Heart right ventricle (tissue), 16 donors: ENCODE data around the gene SSNA1. TPM values are rescaled to one million over a fixed set of nuclear protein-coding genes. Genes with fewer than 3 reads are reported as not detected.

Experiments used
- ATAC-seq, 8 donors: fragments of 200-7000 bp; cut with Tn5 transposase; one replicate each; pipeline ENCODE4 v1.9.1; 2020; ENCODE audit warnings: mild to moderate bottlenecking in 8 of 8, moderate library complexity in 8 of 8, moderate number of reproducible peaks in 1 of 8
- DNase-seq, 2 donors: peaks; one replicate each; pipeline ENCODE4 v3.0.0-alpha.2; 2020
- H3K27ac ChIP-seq, 10 donors: fragments of 200-600 bp; sonication (generic) in 2 of 10; one replicate each; pipeline versions ENCODE4 v1.5.0 to v1.8.0; 2020 to 2022; ENCODE audit warnings: mild to moderate bottlenecking in 3 of 10
- H3K27me3 ChIP-seq, 7 donors: fragments of 200-600 bp; one replicate each; pipeline ENCODE4 v1.8.0; 2021 to 2022; ENCODE audit warnings: mild to moderate bottlenecking in 2 of 7
- H3K36me3 ChIP-seq, 9 donors: fragments of 200-600 bp; sonication (generic) in 1 of 9; one replicate each; pipeline versions ENCODE4 v1.5.0 to v1.8.0; 2020 to 2022; ENCODE audit warnings: mild to moderate bottlenecking in 2 of 9
- H3K4me1 ChIP-seq, 9 donors: fragments of 200-600 bp; sonication (generic) in 1 of 9; one replicate each; pipeline versions ENCODE4 v1.5.0 to v1.8.0; 2020 to 2022; ENCODE audit warnings: mild to moderate bottlenecking in 4 of 9
- H3K4me3 ChIP-seq, 10 donors: fragments of 200-600 bp; sonication (generic) in 2 of 10; one replicate each; pipeline versions ENCODE4 v1.5.0 to v1.8.0; 2020 to 2022; ENCODE audit warnings: mild to moderate bottlenecking in 7 of 10, moderate library complexity in 2 of 10
- H3K9me3 ChIP-seq, 11 donors: fragments of 200-600 bp in 10 of 11; sonication (generic) in 2 of 11; one replicate each; pipeline versions ENCODE4 v1.5.0 to v1.8.0; 2013 to 2022; ENCODE audit warnings: mild to moderate bottlenecking in 2 of 11, control low read depth in 1 of 11, moderate library complexity in 1 of 11
- WGBS, 2 donors: extraction: QIAGEN DNeasy Blood & Tissue Kit; methylation state at CpG; one replicate each; pipeline ENCODE4 v1.1.7; 2013; ENCODE audit warnings: inconsistent platforms in 1 of 2; 5-methylcytosine and 5-hydroxymethylcytosine counted together
- intact Hi-C, 10 donors: fragments of 100-400 bp; cut with DNase I; formaldehyde crosslinking; loops; one replicate each; pipeline versions ENCODE4 v1.11.1 to v1.14.2; 2022
- long read RNA-seq, 3 donors: library from polyadenylated mRNA; unstranded; transcript quantifications; one replicate each; pipeline ENCODE4 v2.0.0, GENCODE V29; 2020 to 2021
- polyA plus RNA-seq, 2 donors: library from polyadenylated mRNA; stranded (reverse); fragments of 200-250 nt; gene quantifications; one replicate each; pipeline ENCODE4 v1.2.3, GENCODE V29; 2013
- total RNA-seq, 10 donors: library from RNA; stranded (reverse); fragmentation: NEBNext Ultra II Directional in 3 of 10; extraction: Animal tissue kit (Norgen Biotek cat#: 25700) in 3 of 10; gene quantifications; one replicate each; pipeline versions ENCODE4 v1.2.1 to v1.2.4, GENCODE V29; 2021 to 2023
- TF ChIP-seq, protein P1 (sequence below), 9 donors: fragments of 200-600 bp; sonication (generic) in 2 of 9; IDR thresholded peaks; one replicate each; pipeline versions ENCODE4 v1.5.0 to v1.8.0; 2021 to 2022; ENCODE audit warnings: antibody characterized with exemption in 9 of 9, mild to moderate bottlenecking in 5 of 9, moderate library complexity in 1 of 9
- donor health status: Arrhythmogenic right ventricular cardiomyopathy.
- donor health status: ischemic (EF 13 %, LVEDD 7.1; RV severe dilation, severe dysfunction).
- donor health status: healthy with polysubstance abuse.
- donor health status: DM: no; HTN: yes; CAD: no.
- donor health status: DM: no; HTN: no; CAD: no.
- donor health status: ischemic (EF 25% LVEDD 6.9; RV normal size, moderate dysfunction).
- donor health status: ischemic (EF 25% LVEDD 5.7; RV mildly dilated, moderate dysfunction).
- donor health status: healthy.
- donor health status: DM: yes; HTN: yes; CAD: no.
- donor health status: Ischemic cardiomyopathy.
- donor health status: ischemic (EF 35%, LVEDD 5.7; RV mildly dilated, moderate dysfunction).
- donor health status: nonischemic (EF 11% LVEDD 7.7; RV severe dilation, severe dysfunction).
- donor health status: DM: yes; HTN: yes; CAD: no.
- donor health status: PGD.
- donor health status: ischemic (EF 29% LVEDD 5.4; RV normal size, mild dysfunction).
- donor health status: nonischemic (EF 23%, LVEDD 6.1; RV moderate dilation, normal function).

SSNA1 gene
- 10 to 100 TPM; 47.3 to 73.5 (median 56.7) TPM for total RNA-seq
- polyA plus RNA-seq: 100 to 1,000 TPM; 146 to 168 TPM
- long read RNA-seq, donor 1, transcript SSNA1-201 (3 exons, 896 nt): minor isoform, 27 of 102 reads
- long read RNA-seq, donor 1, transcript SSNA1-202 (2 exons, 1,170 nt): major isoform, 61 of 102 reads
- long read RNA-seq, donor 1, partial matches to known transcripts: 0 of 102 reads
- long read RNA-seq, donor 1, other reads (novel, unspliced or antisense): 13 of 102 reads
- long read RNA-seq, donor 2, transcript SSNA1-202 (2 exons, 1,170 nt): major isoform, 57 of 104 reads
- long read RNA-seq, donor 2, transcript SSNA1-201 (3 exons, 896 nt): minor isoform, 32 of 104 reads
- long read RNA-seq, donor 2, partial matches to known transcripts: 0 of 104 reads
- long read RNA-seq, donor 2, other reads (novel, unspliced or antisense): 13 of 104 reads
- long read RNA-seq, donor 3, transcript SSNA1-201 (3 exons, 896 nt): major isoform, 9 of 10 reads
- long read RNA-seq, donor 3, partial matches to known transcripts: 0 of 10 reads
- long read RNA-seq, donor 3, other reads (novel, unspliced or antisense): 0 of 10 reads

GRCh38 chr9:137188490-137189296 is at the start of gene SSNA1, which contains the start of gene ANAPC2:
SSNA1 (plus strand) TSS chr9:137188676; CDS start chr9:137188727, 51 bp downstream.
ANAPC2 (minus strand) TSS chr9:137188560; CDS start chr9:137188532, 28 bp downstream.
- peak; percentile 88 to 95 (median 91) for ATAC-seq
- WGBS, 2 donors: 0% methylated on average over 94 to 98 of the region's 98 CpGs
- H3K36me3 ChIP-seq: peaks cover 0 to 61% (median 25%) of the 10 kb centered on the region in 9 donors

GRCh38 chr9:137138722-137139467 is 49.6 kb upstream of the SSNA1 start, which contains the start of gene GRIN1:
GRIN1 (plus strand) TSS chr9:137139154; CDS start chr9:137139487, 333 bp downstream.
- Histone ChIP-seq H3K27ac (no peak within 1 kb of the TSS), H3K4me1 (peaks cover 0 to 7% (median 5%) of the 10 kb centered on the region in 9 donors), H3K9me3 (no peaks in the 10 kb centered on the region), H3K27me3 (peaks cover 52 to 99% (median 95%) of the 10 kb centered on the region in 7 donors), H3K4me3 (peak within 1 kb of the TSS in 3 of 10 donors; percentile 12 to 24 (median 14)), H3K36me3 (no peaks in the 10 kb centered on the region)
- ATAC-seq (peak; percentile 45 to 87 (median 67)), DNase-seq (no peak)
- intact Hi-C loops: loop anchor here in 3 of 10 donors (5.0 to 10.0 kb wide), 2 partner anchors 33 to 46 kb away; partner anchors contain the start of genes ANAPC2 (in 2 of the 3), SSNA1 (in 2 of the 3), LRRC26 (in 1 of the 3) and TMEM210 (in 1 of the 3)
- 4 to 6% methylated on average over 87 to 104 of the region's 104 CpGs for WGBS, 2 donors
- TF ChIP-seq, protein P1, sequence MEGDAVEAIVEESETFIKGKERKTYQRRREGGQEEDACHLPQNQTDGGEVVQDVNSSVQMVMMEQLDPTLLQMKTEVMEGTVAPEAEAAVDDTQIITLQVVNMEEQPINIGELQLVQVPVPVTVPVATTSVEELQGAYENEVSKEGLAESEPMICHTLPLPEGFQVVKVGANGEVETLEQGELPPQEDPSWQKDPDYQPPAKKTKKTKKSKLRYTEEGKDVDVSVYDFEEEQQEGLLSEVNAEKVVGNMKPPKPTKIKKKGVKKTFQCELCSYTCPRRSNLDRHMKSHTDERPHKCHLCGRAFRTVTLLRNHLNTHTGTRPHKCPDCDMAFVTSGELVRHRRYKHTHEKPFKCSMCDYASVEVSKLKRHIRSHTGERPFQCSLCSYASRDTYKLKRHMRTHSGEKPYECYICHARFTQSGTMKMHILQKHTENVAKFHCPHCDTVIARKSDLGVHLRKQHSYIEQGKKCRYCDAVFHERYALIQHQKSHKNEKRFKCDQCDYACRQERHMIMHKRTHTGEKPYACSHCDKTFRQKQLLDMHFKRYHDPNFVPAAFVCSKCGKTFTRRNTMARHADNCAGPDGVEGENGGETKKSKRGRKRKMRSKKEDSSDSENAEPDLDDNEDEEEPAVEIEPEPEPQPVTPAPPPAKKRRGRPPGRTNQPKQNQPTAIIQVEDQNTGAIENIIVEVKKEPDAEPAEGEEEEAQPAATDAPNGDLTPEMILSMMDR (IDR thresholded peaks at IDR 0.05): no peak

More at GRCh38 chr9:137188490-137189296, at the start of gene SSNA1, which contains the start of gene ANAPC2:
- H3K4me3 ChIP-seq: peak within 1 kb of the TSS; percentile 75 to 99 (median 98)
- peak; percentile 90 to 96 for DNase-seq
- no peaks in the 10 kb centered on the region for H3K9me3 ChIP-seq
- intact Hi-C loops: loop anchor here (1.0 to 10.0 kb wide), 7 partner anchors 17 to 54 kb away; partner anchors contain the start of genes RNF208 (in 5 of the 10), CYSRT1 (in 2 of the 10), GRIN1 (in 2 of the 10) and NDOR1 (in 1 of the 10)
- H3K27me3 ChIP-seq: no peaks in the 10 kb centered on the region
- peaks cover 28 to 62% (median 47%) of the 10 kb centered on the region in 9 donors for H3K4me1 ChIP-seq
- TF ChIP-seq, protein P1 (IDR thresholded peaks at IDR 0.05): peak in 6 of 9 donors; percentile 9 to 52 (median 39)
- H3K27ac ChIP-seq: peak within 1 kb of the TSS; percentile 94 to 100 (median 98)

GRCh38 chr9:137139468-137140150 is 48.9 kb upstream of the SSNA1 start:
- Histone ChIP-seq H3K27ac (no peak overlapping the region), H3K4me1 (peaks cover 0 to 7% (median 5%) of the 10 kb centered on the region in 9 donors), H3K4me3 (no peak overlapping the region), H3K36me3 (no peaks in the 10 kb centered on the region), H3K27me3 (peaks cover 52 to 98% (median 91%) of the 10 kb centered on the region in 7 donors), H3K9me3 (no peaks in the 10 kb centered on the region)
- no peak for DNase-seq
- peak in 1 of 8 donors; percentile 12 for ATAC-seq
- TF ChIP-seq, protein P1 (IDR thresholded peaks at IDR 0.05): no peak
- intact Hi-C loops: loop anchor here in 4 of 10 donors (5.0 to 10.0 kb wide), 3 partner anchors 33 to 45 kb away; partner anchors contain the start of genes ANAPC2 (in 2 of the 4), SSNA1 (in 2 of the 4), LRRC26 (in 1 of the 4) and TMEM210 (in 1 of the 4)
- 30 to 31% methylated on average over 37 of the region's 37 CpGs for WGBS, 2 donors
